RCC 7860 (cell line): ENCODE data around the gene TMEM26.

Experiments used
- DNase-seq: peaks from one replicate; pipeline ENCODE4 v3.0.0-alpha.2; 2015; ENCODE audit warnings: low spot score
- FAIRE-seq: peaks from 2 replicates; lab custom pipeline; 2012; peaks lifted over from hg19 to GRCh38; lab: Jason Lieb, UNC

TMEM26 gene

DNA sequence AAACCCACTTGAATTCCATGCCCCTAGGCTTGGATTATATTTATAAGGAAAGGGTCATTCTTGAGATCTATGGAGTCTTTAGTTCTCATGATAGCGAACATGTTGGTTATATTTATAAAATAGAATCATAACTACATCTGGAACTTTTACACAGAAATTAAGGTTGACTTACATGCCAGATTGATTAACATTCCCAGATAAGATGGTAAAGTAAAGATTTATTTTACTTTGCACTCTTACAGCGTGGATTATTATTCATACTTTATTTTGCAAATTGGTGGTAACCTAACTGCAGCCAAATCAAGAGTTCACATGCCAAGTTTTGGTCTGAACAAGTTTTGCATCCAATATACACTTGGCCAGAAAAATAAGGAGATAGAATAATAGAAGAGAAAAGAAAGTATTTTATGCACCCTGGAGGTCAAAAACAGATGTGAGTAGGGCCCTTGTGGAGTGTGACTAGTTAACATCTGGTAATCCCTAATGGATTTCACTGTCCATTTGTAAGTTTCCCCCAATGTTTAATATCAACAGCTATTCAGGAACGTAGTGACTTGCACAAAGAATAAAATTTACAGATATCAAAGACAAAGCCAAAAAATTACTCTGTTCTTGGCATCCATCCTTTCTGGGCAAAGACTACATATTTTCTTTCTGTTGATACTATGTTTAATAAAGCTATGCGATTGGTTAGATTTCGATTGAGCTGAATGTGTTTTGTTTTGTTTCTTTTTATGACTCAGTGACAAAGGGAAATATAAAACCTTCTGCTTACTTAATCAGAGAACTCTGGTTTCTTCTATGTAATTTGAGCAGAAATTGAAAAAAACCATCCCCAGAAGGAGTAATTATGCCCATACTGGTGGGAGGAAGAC, 10.1 kb upstream of the TMEM26 start:
- FAIRE-seq, result no peak
- no peak for DNase-seq

DNA sequence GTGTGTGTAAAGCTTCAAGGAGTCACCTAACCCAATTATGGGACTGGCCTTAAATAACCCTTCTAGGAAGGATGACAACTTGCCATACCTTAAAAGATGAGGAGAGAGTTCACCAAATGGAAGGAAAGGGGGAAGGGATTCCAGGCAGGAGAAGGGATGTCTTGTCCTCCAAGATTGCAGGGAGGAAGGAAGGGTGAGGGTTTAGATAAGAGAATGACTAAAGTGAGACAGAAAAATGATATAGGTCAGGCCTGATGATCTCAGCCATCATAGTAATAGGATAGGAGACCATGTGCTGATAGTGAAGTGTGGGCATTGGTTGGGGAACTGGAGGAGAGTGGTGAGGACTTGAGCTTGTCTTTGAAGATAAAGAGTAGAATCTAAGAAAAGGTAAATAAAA, 7.7 kb upstream of the TMEM26 start:
- DNase-seq (no peak), FAIRE-seq (no peak)

DNA sequence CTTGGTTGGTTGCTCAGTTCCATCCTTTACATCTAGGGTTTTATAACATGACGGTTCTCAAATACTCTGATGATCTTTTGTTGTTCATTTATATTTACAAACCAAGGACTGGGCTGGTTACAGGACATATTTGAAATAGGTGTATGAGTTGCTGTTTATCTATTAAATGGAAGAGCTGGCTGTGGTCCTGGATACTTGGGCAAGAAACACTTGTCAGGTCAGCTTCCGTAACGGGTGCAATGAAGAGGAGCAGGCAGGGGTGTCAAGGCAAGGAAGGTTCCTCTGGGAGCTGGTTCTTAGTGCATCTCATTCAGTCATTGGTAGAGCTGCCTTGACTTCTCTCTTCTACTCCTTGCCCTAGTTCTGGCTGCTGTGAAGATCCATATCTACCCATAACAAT, 4.8 kb upstream of the TMEM26 start:
- FAIRE-seq, result no peak
- DNase-seq, result no peak

DNA sequence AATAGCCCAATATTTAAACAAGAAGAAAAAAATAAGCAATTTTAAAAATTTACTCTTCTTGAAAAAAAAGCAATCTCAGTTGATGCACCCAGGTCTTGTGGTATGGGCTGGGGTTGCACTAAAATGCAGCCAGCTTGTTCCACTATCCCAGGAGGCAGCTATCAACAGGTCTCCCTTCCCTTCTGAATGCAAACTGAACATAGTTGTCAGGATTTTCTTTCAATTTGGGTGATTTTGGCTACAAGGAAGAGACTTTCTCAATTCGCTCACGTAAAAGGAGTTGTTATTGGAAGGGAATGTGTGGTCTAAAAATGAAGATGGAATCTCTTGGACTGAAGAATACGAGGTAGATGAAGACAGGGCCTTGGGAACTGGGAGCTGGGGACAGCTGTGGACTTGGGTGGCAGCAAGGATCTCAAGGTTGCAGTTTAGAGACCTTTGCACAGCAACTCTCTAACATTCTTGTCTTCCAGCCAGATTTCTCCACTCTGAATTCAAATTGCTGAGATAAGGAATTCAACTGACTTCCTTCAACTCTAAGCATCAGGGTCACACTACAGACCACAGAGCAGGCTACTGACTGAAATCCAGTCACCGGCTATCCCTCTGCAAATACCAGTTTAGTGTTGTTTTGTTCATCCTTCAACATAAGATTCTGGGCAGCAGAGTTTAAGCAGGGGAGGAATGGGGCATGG, 3.1 kb upstream of the TMEM26 start:
- no peak for DNase-seq
- FAIRE-seq, result no peak

DNA sequence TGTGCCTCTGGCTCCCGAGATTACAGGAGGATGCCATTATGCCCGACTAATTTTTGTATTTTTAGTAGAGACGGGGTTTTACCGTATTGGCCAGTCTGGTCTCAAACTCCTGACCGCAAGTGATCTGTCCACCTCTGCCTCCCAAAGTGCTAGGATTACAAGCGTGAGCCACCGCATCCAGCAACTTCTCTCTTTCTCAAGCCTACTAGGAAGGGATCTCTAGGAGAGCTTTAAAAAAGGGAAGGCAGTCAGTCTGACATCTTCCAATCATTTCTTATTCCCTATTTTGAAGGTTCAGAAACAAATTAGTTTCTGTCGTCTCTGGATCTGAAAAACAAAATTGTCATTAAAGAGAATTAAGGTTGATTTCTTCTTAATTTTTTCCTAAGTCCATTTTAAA, 2.5 kb upstream of the TMEM26 start:
- no peak for FAIRE-seq
- no peak for DNase-seq

DNA sequence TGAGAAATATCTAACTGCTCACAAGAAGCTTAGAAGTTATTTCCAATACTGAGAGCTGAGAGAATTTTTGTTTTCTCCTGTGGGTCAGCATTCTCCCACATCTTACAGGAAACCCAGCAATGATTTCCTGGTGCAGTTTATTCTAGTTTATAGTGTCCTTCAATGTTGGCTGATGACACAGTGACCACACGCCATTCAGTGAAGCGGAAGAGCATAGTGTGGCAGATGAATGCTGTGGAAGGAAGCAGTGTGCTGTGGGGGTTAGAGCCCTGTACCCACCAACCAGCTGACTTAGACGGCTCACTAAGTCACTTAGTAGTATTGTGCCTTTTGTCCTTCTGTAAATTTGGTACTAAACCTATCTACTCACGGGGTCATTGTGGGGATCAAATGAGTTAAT, 1.4 kb upstream of the TMEM26 start:
- FAIRE-seq, result no peak

DNA sequence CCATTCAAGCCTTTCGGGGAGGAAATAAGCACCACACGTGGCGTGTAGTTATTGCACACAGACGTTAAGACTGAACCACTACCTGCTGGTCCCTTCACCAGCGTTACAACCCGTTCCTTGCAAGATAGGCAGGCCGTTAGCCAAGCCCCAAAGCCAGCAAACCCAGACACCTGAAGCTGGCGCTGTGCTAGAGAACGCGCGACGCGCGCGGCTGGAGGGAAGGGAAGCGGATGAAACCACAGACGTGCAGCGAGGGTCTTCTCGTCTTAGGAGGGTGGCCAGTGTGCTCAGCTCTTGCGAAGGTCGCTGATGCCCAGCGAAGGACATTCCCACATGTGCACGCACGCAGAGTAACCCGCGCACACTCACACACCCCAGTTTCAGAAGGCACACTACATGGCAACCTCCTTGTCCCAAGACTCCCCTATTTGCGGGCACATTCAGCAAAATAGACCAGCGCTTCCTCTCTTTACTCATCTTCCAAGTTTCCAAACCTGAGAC, 980 bp downstream of the TMEM26 start:
- DNase-seq (no peak), FAIRE-seq (no peak)

More for the DNA sequence above, 1.4 kb upstream of the TMEM26 start:
- no peak for DNase-seq

DNA sequence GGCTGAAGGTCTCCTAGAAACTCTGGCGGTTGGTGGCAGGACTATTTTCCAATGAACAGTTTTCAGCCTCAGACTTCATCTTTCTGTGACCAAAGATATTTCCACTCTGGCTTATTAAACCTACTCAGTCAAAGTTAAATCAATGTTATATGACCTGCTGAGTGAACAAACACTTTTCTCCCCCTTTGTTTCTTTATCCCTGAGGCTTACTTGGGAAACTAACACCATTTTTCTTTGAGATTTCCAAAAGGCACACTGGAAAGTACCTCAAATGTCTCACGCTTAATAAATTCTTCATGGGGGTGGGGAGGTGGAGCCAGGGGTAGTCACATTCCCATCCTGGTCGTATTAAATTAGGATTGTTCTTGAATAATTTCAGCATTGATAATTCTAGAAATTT, 1.8 kb downstream of the TMEM26 start:
- no peak for FAIRE-seq

DNA sequence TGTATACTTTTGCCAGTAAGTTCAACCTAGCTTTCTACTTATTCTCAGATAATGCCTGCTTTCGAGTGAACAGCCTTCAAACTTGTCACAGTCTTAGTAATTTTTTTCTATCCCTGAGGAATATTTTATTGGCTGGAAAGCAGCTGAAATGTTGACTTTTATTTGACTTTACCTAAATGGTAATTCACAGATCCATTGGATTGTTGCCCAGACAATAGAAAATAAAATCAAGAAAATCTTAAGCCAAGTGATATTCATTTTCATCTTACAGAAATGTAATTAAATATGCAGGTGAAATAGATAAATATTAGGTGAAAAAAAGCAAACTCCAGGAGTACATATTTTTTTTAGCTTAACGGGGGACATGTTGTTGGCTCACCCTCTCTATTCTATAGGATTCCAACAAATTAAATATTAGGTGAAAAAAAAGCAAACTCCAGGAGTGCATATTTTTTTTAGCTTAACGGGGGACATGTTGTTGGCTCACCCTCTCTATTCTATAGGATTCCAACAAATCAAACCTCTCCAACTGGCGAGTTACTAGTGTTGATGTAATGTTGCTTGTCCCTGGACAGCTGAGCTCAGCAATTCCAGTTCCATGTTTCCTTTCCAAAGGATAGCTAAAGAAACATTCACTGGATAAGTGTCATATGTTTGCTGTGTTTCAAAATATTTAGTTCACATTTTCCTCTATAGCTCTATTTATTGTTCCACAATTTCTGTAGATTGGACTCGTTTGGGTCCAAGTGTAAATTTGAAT, 4.2 kb downstream of the TMEM26 start:
- DNase-seq (no peak), FAIRE-seq (no peak)

More for the DNA sequence above, 1.8 kb downstream of the TMEM26 start:
- no peak for DNase-seq

DNA sequence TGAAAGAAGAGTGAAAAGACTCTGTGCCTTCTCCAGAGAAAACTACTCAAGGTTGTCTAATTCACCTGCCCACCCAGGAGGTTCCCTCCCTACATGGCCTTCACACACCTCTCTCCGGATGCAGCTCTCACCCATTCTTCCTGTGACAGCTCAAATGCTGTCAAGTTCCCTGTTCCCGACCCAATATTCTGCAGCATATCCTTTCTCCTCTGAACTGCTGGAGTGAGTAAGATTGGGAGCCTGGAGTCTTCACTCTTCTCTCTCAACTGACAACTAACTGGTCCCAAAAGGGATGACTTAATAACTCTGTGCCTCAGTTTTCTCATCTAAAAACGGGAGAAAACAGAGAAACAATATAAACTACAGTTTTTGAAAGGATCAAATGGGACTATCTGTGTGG, 5.1 kb downstream of the TMEM26 start:
- no peak for FAIRE-seq
- DNase-seq, result no peak

DNA sequence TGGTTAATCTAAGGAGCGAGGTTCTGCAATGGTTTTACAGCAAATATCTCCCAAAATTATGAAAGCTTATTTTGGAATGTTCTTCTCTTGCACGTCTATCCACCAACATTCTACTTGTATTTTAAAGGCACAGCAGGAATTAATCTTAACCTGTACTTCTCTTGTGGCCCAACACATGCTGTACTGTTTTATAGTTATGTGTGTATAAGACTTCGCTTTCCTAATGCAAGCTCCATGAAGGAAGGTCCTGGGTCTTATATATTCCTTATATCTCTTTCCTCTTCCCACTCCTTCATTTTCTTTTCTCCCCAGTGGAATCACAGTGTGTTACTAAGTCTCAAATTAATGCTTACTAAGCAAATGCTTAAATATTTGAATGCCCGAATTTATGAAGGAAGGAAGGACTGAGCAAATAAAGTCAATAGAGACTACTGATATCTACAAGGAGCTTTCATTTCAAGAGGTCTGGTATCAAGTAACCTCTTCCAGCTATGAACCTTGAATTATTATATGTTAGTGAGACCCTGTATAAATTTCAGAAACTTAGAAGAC, 14.0 kb downstream of the TMEM26 start:
- DNase-seq, result no peak
- no peak for FAIRE-seq

DNA sequence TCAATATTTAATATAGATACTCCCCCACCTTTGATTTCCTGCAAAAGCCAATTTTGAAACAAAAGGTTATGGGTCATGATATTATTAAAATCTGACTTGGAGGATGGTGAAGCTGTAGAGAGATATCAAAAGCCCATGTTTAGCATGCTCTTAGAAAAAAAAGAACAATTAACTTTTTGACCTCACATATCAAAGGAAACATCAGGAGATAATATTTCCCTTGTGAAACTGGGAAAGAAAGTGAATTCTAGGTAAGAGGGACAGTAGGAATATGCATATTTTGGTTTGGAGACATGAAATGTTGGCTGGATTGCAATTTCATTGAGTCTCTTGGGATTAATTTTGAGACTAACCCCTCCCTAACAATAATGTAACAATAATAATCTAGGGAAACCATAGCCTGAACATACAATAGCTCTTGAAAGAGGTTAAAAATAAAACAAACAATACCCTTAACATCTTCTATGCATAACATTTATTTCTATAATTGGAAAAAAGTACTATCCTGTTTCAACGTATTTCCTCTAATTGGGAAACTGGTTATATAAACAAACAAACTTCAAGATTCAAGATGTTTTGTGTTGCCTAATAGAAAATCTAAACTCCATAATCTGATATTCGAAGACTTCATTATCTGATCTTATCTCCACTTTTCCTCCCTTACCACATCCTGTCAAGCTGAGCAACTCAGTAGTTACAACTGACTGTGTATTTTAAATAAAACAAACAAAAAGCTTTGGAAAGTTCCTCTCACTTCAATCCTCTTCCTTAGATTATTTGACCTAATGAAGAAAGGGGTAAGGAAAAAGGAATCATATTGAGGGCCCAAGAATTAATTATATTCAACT, 14.8 kb downstream of the TMEM26 start:
- DNase-seq, result no peak
- FAIRE-seq, result no peak

DNA sequence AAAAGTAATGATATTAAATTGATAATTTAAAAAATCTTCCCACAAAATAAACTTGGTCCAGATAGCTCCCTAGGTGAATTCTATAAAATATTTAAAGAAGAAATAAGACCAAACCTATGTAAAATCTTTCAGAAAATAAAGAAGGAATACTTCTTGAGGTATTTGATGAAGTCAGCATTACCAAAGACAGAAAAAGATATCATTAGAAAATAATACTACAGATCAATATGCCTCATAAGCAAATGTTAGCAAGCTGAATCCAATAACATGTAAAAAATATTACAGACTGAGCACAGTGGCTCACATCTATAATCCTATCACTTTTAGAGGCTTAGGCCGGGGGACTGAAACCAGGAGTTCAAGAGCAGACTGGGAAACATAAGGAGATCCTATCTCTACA, 30.0 kb downstream of the TMEM26 start:
- FAIRE-seq, result no peak
- DNase-seq, result no peak

DNA sequence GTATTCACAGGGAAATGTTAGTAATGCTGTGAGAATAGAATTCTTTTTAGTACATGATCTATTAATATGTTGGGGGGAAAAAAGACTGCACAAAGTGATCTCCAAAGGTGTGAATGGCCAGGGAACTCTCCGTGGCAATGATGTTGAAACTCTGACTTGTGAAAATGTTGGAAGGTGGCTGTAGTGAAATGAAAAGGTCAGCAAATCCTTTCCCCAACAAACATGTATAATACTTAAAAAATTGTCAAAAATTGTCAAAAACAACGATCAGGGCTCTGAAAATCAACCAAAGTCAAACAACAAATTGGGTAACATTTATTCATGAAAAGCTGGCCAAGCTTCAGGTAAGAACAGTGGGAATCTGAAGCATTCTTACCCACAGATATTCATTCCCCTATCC, 35.5 kb downstream of the TMEM26 start:
- DNase-seq (no peak), FAIRE-seq (no peak)

DNA sequence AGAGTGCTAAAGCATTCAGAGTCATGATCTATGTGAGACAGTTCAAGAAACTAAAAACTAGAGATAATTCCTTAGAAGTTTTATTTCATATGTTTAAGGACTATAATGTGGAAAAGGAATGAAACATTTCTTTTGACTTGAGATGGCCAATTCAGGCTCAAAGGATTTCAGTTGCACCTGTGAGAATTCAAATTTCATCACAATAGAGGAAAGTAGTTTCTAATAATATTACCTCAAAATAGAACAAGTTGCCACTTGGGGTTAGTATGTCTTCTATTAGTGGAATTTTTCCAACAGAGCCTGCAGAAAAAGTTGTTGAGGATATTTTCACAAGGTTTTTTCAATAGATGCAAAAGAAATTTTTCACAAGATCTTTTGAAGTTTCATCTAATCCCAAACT, 37.4 kb downstream of the TMEM26 start:
- DNase-seq (no peak), FAIRE-seq (no peak)

DNA sequence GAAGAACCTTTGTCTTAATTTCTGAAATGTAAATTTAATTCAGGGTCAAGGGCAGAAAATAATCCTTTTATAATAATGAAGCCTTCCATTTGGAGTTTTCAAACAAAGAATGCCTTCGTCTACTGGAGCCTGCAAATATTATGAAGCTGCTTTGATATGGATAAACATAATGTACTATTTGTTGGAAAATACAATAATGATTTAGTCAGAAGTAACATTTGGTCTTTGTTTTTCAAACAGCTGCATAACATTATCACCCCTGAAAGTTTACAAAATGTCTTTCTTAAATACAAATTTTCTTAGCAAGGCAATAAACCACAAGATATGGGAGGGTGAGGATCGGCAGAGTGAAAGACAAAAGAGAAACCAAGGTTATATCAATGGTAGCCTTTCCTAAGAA, 41.5 kb downstream of the TMEM26 start:
- DNase-seq (no peak), FAIRE-seq (no peak)

DNA sequence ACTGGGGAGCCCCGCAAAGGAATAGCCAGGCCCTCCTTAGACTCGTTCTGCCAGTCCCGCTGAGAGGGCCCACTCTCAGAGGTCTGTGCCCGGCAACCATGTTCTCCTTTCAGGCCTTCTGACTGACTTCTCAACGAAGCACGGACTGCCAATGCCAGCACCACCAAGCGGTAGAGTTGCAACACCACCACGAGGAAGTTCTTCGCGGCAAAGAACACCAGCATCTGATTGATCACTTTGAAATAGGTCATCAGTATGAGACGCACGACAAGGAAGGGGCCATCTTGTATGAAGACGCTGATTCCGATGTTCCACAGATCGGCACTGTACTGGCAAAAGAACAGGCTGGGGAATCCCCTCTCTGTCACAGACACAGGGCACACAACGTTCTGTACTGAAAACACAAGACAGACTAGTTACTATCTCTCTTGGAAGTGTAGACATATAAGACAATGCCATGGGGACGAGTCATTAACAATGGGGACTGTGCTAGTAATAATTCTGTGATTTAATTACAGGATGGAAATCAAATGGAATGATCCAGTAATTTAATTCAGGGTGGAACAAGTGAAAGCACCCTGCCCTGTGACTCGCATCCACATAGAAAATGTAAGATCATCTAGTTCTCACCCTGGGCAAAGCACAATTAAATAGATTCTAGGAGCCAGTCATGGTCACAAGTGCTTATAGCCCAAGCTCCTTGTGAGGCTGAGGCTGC, 42.7 kb downstream of the TMEM26 start:
- no peak for FAIRE-seq
- no peak for DNase-seq

DNA sequence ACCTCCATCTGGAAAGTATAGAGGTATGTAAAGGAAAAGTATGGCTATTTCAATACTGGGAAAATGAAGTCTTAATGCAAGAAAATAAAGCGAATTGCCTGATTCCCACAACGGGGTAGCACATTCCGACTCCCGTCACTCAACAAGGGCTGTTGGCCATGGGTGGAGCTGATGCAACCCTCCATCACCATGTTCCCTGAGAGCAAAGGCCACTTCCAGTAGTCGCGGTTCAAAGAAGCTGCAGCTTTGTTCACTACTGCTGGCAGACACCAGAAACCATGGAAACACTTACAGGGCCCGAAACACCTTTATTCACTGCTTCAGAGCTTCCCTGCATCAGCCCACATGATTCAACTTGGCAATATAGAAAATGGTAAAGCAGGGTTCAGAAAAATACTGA, 44.0 kb downstream of the TMEM26 start:
- FAIRE-seq (no peak), DNase-seq (no peak)

DNA sequence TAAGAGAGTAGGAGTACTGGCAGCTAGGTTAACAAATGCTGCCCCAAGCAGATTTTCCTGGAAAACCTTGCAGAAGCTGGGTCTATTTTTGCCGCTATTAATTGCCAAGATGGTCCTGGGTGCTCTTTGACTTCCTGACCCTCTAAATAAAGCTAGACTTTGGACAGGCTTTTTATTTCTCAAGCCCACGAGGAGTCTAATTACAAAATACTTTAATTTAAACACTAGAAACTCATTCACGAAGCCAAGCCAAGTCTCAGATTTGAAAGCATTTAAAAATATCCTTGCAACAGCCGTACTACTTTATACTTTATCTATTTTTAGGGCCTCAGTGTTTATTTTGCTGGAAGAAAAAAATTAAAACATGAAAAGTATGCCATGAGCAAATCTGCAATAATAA, 45.1 kb downstream of the TMEM26 start:
- DNase-seq (no peak), FAIRE-seq (no peak)

DNA sequence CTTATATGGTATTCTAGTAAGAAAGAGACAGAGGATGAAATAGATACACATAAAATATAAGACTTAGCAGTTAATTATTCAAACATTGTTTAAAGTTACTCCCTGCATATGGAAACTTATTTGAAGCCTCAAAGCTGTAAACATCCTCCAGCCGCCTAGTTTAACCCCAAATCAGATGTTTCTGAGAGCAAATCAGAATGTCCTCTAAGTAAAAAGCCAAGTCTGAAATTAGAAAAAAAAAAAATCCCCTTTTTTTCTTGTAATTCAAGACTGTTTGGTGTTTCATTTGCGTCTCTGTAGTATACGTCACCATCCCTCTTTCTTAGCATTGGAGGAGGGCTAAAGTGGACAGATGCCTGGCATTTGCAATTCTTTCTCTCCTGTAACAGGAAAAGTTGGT, 46.4 kb downstream of the TMEM26 start:
- FAIRE-seq (no peak), DNase-seq (no peak)
